Measurements from ENCODE around the gene NALCN.
"Not testable (repeated sequence)": the region's sequence is repeated elsewhere in the genome, so short reads cannot be mapped to it uniquely, and the experiment has no call there.

The NALCN gene

GRCh38 chr13:101332583-101332982 is 83.7 kb downstream of the NALCN start:
- TF ChIP-seq CTCF (conservative IDR thresholded peaks at IDR 0.05; ENCODE audit: control insufficient read depth, insufficient read depth, low read depth, low read length), result no peak
- no peak overlapping the region for H3K4me3 ChIP-seq (ENCODE audit: control insufficient read depth, low read depth, low read length)
- DNase-seq (ENCODE audit: low read depth), result no peak

DNA sequence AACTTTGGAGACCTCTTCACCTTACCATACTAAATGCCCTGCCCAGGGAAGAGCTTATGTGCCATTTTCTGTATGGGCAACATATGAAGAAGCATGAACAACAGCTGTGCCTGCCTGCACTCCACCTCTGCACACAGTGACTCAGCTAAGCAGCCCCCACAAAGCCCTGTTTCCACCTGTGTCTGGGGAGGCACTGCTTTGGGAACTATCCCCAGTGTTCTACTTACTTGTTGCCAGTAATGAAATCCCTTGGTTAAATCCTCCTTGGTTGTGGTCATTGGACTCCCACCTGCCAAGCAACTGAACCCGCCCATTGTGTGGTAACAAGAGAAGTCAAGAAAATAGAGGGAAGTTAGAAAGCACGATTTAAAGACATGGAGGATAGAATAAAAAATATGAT is 84.6 kb downstream of the NALCN start:
- no peak for TF ChIP-seq CTCF (conservative IDR thresholded peaks at IDR 0.05; ENCODE audit: control insufficient read depth, insufficient read depth, low read depth, low read length)
- no peak overlapping the region for H3K4me3 ChIP-seq (ENCODE audit: control insufficient read depth, low read depth, low read length)
- no peak for DNase-seq (ENCODE audit: low read depth)

- H3K4me3 ChIP-seq (ENCODE audit: control insufficient read depth, low read depth, low read length), result no peak overlapping the region
- TF ChIP-seq CTCF (conservative IDR thresholded peaks at IDR 0.05; ENCODE audit: control insufficient read depth, insufficient read depth, low read depth, low read length), result no peak
- no peak for DNase-seq (ENCODE audit: low read depth)
Observed at GRCh38 chr13:101327871-101328270, 88.4 kb downstream of the NALCN start.

GRCh38 chr13:101326710-101327109 is 89.6 kb downstream of the NALCN start:
- no peak for TF ChIP-seq CTCF (conservative IDR thresholded peaks at IDR 0.05; ENCODE audit: control insufficient read depth, insufficient read depth, low read depth, low read length)
- DNase-seq (ENCODE audit: low read depth), result no peak
- H3K4me3 ChIP-seq (ENCODE audit: control insufficient read depth, low read depth, low read length), result no peak overlapping the region

DNA sequence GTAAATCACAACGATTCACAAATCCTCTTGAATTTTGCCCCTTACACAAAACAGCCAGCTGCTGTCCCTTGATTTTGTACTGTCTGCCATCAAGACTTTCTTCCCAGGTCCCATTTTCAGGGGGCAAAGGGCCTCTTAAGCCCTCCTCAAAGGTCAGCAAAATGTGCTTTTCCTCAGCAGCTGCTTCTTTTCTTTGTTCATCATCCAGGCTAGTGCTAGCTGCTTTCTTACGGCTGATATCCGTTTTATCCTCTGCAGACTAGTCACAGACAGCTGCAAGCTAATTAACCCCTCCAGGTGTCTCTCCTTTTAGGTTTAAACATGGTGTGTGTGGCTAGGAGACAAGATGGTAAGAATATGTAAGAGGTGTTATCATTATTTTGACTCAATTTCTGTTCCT is 90.9 kb downstream of the NALCN start:
- DNase-seq (ENCODE audit: low read depth), result no peak
- TF ChIP-seq CTCF (conservative IDR thresholded peaks at IDR 0.05; ENCODE audit: control insufficient read depth, insufficient read depth, low read depth, low read length), result no peak
- no peak overlapping the region for H3K4me3 ChIP-seq (ENCODE audit: control insufficient read depth, low read depth, low read length)

DNA sequence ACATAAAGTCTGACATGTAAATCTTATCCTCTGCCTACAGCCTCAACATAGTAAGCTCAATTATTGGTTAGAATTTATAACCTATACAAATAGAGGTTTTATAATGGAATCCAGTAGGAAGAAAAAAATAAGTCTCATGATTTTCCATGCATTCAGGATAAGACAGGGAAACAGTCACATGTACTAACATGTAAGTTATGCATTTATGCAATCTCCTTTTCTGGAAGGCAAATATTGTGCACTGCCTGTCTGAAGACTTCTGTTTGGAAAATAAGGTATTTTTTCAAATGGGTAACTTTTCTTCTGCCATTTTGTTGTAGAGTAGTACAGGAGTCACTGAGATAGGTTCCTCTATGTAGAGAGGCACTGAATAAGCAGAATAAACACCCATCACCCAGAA is 92.7 kb downstream of the NALCN start:
- TF ChIP-seq CTCF (conservative IDR thresholded peaks at IDR 0.05; ENCODE audit: control insufficient read depth, insufficient read depth, low read depth, low read length), result no peak
- no peak overlapping the region for H3K4me3 ChIP-seq (ENCODE audit: control insufficient read depth, low read depth, low read length)
- no peak for DNase-seq (ENCODE audit: low read depth)

DNA sequence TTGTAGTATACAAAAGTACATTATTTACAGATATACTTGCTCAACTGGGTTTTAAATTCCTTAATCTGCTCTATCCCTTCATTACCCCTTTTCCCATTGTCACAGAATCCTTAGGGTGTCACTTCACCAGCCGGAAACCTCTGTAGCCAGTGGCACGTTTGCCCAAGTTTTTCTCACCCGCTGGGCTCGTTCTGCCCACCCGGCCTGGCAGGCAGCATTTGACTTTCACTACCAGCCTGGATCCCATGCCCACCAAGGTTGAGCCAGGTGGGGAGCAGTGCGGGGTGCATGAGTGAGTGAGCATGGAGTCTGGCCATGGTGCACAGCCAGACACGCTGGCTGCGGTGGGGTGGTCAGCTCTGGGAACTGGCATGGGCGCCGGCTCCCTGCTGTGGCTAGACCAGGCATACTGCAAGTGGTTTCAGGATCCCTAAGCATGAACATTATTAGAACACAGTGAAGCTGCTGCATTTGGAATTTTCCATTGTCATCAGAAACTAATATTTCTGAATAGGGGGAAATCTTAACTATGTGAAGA is 98.3 kb downstream of the NALCN start:
- H3K4me3 ChIP-seq (ENCODE audit: control insufficient read depth, low read depth, low read length), result no peak overlapping the region
- no peak for DNase-seq (ENCODE audit: low read depth)
- no peak for TF ChIP-seq CTCF (conservative IDR thresholded peaks at IDR 0.05; ENCODE audit: control insufficient read depth, insufficient read depth, low read depth, low read length)

DNA sequence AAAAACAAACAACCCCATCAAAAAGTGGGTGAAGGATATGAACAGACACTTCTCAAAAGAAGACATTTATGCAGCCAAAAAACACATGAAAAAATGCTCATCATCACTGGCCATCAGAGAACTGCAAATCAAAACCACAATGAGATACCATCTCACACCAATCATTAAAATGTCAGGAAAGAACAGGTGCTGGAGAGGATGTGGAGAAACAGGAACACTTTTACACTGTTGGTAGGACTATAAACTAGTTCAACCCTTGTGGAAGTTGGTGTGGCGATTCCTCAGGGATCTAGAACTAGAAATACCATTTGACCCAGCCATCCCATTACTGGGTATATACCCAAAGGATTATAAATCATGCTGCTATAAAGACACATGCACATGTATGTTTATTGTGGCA is 102.8 kb downstream of the NALCN start:
- not testable (repeated sequence) for DNase-seq (ENCODE audit: low read depth)

More for the DNA sequence above, 102.8 kb downstream of the NALCN start:
- H3K4me3 ChIP-seq (ENCODE audit: control insufficient read depth, low read depth, low read length), result not testable (repeated sequence)
